Fibroblast of mammary gland (primary cell): ENCODE measurements around the gene BTF3.
"Not testable (repeated sequence)": the region's sequence is repeated elsewhere in the genome, so short reads cannot be mapped to it uniquely, and the experiment has no call there.

ENCODE experiments used
- DNase-seq: peaks from one replicate; pipeline ENCODE4 v3.0.0-alpha.2; 2010; ENCODE audit warnings: low read depth
- H3K4me3 ChIP-seq: 2 replicates; pipeline ENCODE4 v1.5.1; 2011; ENCODE audit warnings: low read depth, mild to moderate bottlenecking, low read length, moderate library complexity; ENCODE audit not compliant: control insufficient read depth
- TF ChIP-seq, protein P1 (sequence below): conservative IDR thresholded peaks from 2 replicates; pipeline ENCODE4 v1.5.1; 2011; ENCODE audit warnings: low read depth, low read length, inconsistent platforms; ENCODE audit not compliant: control insufficient read depth, insufficient read depth

BTF3 gene

DNA sequence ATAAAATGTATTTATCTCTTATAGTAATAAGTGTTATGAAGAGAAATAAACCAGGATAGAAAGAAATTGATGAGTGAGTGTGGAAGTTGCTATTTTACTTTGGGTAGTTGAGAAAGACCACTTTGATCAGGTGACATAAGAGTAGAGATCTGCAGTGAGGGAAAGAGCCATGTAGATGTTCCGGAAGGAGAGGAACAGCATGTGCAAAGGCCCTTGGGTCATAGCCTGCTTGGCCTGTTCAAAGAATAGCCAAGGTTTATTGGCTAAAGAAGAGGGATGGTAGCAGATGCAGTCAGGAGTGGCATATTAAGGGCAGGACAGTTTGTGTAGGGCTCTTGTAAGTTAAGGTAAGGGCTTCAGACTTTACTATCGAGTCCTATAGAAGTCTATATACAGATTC is 3.2 kb downstream of the BTF3 start:
- H3K4me3 ChIP-seq, result no peak overlapping the region
- TF ChIP-seq, protein P1, sequence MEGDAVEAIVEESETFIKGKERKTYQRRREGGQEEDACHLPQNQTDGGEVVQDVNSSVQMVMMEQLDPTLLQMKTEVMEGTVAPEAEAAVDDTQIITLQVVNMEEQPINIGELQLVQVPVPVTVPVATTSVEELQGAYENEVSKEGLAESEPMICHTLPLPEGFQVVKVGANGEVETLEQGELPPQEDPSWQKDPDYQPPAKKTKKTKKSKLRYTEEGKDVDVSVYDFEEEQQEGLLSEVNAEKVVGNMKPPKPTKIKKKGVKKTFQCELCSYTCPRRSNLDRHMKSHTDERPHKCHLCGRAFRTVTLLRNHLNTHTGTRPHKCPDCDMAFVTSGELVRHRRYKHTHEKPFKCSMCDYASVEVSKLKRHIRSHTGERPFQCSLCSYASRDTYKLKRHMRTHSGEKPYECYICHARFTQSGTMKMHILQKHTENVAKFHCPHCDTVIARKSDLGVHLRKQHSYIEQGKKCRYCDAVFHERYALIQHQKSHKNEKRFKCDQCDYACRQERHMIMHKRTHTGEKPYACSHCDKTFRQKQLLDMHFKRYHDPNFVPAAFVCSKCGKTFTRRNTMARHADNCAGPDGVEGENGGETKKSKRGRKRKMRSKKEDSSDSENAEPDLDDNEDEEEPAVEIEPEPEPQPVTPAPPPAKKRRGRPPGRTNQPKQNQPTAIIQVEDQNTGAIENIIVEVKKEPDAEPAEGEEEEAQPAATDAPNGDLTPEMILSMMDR, result no peak
- DNase-seq, result no peak

DNA sequence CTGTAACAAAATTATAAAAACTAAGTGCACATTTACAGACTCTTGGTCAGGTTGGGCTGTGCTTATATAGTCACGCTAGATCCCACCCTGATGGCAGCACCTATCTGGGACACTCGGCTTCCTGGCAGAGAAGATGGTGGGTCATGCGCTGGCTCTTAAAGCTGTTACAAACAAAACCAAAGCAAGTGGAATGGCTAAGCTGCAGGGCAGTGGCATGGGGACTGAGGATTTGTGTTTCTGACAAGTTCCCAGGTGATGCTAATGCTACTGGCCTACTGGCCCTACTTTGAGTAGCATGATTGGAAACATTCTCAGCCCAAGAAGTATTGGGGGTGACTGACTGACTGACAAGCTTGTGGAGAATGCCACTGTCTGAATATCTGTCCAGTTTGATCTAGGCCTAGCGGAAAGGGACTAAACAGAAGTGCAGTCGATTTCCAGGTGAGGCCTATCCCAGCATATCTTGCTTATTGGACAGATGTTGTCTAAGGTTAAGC is 8.3 kb downstream of the BTF3 start:
- TF ChIP-seq, protein P1, result no peak
- no peak for DNase-seq
- H3K4me3 ChIP-seq, result no peak overlapping the region

DNA sequence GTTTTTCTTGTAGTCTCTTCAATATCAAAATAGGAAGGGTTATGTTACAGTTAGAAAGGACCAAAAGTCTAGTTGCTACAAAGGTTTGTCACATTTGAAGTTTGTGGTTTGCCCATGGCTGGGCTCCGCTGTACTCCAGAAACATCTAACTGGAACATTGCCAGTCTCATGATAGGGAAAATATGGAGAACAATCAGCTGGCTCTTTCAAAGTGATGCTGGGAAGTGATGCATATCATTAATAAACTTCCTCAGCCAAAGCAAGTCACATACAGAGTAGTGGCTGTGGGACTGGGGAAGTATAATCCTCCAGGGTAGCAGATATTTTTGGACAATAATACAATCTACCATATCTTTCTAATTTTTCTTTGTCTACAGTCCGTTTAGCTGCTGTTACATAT is 8.8 kb downstream of the BTF3 start:
- H3K4me3 ChIP-seq, result no peak overlapping the region
- DNase-seq, result no peak
- TF ChIP-seq, protein P1, result no peak

DNA sequence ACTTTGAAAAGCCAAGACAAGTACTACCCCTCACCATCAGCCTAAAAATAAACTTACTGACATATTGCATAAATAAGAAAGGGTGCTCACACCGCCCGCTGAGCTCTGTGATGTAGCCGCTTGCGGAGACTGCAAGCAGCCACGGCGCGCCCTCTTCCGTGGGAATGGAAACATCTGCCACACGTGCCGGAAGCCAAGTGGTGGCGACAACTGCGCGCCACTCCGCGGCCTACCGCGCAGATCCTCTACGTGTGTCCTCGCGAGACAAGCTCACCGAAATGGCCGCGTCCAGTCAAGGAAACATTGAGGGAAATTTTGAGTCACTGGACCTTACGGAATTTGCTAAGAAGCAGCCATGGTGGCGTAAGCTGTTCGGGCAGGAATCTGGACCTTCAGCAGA is 10.3 kb downstream of the BTF3 start:
- H3K4me3 ChIP-seq, DNase-seq: not testable (repeated sequence)

DNA sequence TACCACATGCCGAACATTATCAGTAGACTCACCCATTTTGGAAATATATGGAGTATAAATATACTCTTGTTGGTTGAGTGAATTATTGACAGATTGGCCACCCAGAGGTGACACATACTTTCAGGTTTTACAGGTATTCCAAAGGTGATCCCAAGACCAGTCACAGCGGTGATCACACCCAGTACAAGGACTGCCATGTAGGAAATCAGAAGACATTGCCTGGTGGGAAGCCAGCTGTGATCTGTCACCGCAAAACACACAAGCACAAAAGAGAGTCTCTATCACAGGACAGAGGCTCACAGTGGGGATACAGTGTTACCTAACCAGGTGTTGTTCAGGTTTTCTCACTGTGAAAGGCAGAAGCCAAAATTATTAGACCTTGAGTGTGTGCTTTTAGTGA is 15.8 kb downstream of the BTF3 start:
- no peak overlapping the region for H3K4me3 ChIP-seq
- TF ChIP-seq, protein P1, result no peak
- DNase-seq, result no peak

DNA sequence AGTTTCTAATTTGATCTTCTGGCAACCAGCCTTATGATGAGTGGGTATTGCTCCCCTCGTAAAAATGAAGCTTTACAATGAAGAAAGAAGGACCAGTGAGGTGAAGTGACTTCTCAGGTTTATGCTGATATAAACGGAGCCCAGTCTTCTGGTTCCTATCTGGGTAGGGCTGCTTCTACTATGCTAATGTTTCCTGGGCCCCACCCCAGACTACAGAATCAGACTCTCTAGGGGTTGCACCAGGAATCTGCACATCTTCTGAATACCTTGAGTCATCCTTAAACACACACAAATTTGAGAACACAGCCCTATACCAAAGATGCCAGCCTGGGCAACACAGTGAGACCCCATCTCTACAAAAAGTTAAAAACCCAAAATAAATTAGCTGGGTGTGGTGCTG is 16.2 kb downstream of the BTF3 start:
- TF ChIP-seq, protein P1, result no peak
- no peak for DNase-seq
- no peak overlapping the region for H3K4me3 ChIP-seq

DNA sequence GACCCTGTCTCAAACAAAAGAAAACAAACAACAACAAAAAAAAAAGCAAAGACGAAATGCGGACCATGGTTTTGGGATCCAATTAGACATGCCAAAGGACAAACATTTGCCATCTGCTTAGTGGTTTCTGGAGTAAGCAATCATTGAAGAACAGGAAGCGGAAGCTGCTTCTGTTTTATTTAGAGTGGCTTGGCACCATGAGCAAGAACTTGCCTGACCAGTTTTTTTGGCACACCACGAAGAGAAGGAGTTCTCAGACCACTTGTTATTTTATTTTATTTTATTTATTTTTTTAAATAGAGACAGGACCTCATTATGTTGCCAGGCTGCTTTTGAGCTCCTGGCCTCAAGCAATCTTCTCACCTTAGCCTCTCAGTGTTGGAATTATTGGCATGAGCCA is 17.0 kb downstream of the BTF3 start:
- TF ChIP-seq, protein P1, result no peak
- DNase-seq, result no peak
- H3K4me3 ChIP-seq, result no peak overlapping the region
